ENCODE data around the gene MBP. TPM values are rescaled to one million over a fixed set of nuclear protein-coding genes. Genes with fewer than 3 reads are reported as not detected.

Gene MBP
- total and polyA plus RNA-seq, 10 of the 15 experiments (the other 5 are each of a cell fraction or from before 2014, with no cell fraction given), result 12.2 to 67.8 (median 42.1) TPM

DNA sequence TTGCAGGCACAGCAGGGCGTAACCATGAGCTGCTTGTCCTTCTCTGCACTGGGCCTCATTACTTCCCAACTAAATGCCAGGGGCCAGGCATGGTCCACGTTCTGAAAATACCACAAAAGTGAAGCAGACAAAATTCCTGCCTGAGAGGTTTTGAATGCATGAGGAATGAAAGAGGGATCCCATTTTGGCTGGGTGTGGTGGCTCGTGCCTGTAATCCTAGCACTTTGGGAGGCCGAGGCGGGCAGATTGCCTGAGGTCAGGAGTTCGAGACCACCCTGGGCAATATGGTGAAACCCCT lies 139.5 kb downstream of the MBP start:
- no peak overlapping the region for H2AFZ ChIP-seq (ENCODE audit: control insufficient read depth, low read depth, low read length)
- H3K4me2 ChIP-seq (ENCODE audit: control insufficient read depth, insufficient read depth), result no peak overlapping the region
- H3K79me2 ChIP-seq (ENCODE audit: control insufficient read depth, insufficient read depth, low read length), result no peaks in the 10 kb centered on the region
- H3K9me3 ChIP-seq (replicated peaks; ENCODE audit: control insufficient read depth, insufficient read depth, low read length), result no peaks in the 10 kb centered on the region
- no peak overlapping the region for H3K9ac ChIP-seq (ENCODE audit: control insufficient read depth, insufficient read depth, low read length)
- H3K27ac ChIP-seq (ENCODE audit: control insufficient read depth, insufficient read depth), result no peak overlapping the region
- RAD21 ChIA-PET (ENCODE audit: unreplicated experiment), result no interaction called here
- H3K27me3 ChIP-seq (replicated peaks in 1 of 2; ENCODE audit: control insufficient read depth in 2 of 2, insufficient read depth in 2 of 2, low read length in 1 of 2), result no peaks in the 10 kb centered on the region
- no TSS peak for BruUV-seq (replicated peaks)
- SMC1A ChIA-PET (ENCODE audit: uncharacterized antibody, unreplicated experiment), result no interaction called here
- peaks cover 9% of the 10 kb centered on the region; the same call in 1 of the 2 replicates for H3K4me1 ChIP-seq (ENCODE audit: control insufficient read depth, insufficient read depth, low read length)
- ATAC-seq (no peak), FAIRE-seq (no peak), DNase-seq (ENCODE audit: low read depth, low spot score) (no peak)
- no peaks in the 10 kb centered on the region for H4K20me1 ChIP-seq (ENCODE audit: control insufficient read depth, insufficient read depth)
- in situ Hi-C loops (cut with MboI) (no loop called here), intact Hi-C loops (cut with micrococcal nuclease; ENCODE audit: unreplicated experiment) (no loop called here)
- POLR2A ChIA-PET, result no interaction called here
- CTCF ChIA-PET, result interaction anchor here (1.0 to 1.2 kb wide), 2 partner anchors 11 to 71 kb away, joined by 3 to 4 read pairs; no protein-coding TSS in a partner anchor
- no peak overlapping the region for H3K4me3 ChIP-seq
- no peaks in the 10 kb centered on the region for H3K36me3 ChIP-seq (ENCODE audit: control insufficient read depth in 2 of 2, insufficient read depth in 2 of 2, low read length in 1 of 2)
- TF ChIP-seq, protein P1, sequence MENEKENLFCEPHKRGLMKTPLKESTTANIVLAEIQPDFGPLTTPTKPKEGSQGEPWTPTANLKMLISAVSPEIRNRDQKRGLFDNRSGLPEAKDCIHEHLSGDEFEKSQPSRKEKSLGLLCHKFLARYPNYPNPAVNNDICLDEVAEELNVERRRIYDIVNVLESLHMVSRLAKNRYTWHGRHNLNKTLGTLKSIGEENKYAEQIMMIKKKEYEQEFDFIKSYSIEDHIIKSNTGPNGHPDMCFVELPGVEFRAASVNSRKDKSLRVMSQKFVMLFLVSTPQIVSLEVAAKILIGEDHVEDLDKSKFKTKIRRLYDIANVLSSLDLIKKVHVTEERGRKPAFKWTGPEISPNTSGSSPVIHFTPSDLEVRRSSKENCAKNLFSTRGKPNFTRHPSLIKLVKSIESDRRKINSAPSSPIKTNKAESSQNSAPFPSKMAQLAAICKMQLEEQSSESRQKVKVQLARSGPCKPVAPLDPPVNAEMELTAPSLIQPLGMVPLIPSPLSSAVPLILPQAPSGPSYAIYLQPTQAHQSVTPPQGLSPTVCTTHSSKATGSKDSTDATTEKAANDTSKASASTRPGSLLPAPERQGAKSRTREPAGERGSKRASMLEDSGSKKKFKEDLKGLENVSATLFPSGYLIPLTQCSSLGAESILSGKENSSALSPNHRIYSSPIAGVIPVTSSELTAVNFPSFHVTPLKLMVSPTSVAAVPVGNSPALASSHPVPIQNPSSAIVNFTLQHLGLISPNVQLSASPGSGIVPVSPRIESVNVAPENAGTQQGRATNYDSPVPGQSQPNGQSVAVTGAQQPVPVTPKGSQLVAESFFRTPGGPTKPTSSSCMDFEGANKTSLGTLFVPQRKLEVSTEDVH (IDR thresholded peaks at IDR 0.05; ENCODE audit: low read depth, partially characterized antibody), result no peak
- no peak for TF ChIP-seq SMAD1 (IDR thresholded peaks at IDR 0.05; ENCODE audit: low read depth, partially characterized antibody)
- TF ChIP-seq RB1 (IDR thresholded peaks at IDR 0.05; ENCODE audit: borderline replicate concordance), result no peak
- no peak for TF ChIP-seq EGR1 (IDR thresholded peaks at IDR 0.05; ENCODE audit: borderline replicate concordance in 1 of 2, low read depth in 2 of 2, low read length in 2 of 2)
- TF ChIP-seq, protein P2, sequence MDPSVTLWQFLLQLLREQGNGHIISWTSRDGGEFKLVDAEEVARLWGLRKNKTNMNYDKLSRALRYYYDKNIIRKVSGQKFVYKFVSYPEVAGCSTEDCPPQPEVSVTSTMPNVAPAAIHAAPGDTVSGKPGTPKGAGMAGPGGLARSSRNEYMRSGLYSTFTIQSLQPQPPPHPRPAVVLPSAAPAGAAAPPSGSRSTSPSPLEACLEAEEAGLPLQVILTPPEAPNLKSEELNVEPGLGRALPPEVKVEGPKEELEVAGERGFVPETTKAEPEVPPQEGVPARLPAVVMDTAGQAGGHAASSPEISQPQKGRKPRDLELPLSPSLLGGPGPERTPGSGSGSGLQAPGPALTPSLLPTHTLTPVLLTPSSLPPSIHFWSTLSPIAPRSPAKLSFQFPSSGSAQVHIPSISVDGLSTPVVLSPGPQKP (IDR thresholded peaks at IDR 0.05; ENCODE audit: low read depth, low read length), result no peak
- no peak for TF ChIP-seq ESRRA (IDR thresholded peaks at IDR 0.05; ENCODE audit: low read length)
- TF ChIP-seq, protein P3, sequence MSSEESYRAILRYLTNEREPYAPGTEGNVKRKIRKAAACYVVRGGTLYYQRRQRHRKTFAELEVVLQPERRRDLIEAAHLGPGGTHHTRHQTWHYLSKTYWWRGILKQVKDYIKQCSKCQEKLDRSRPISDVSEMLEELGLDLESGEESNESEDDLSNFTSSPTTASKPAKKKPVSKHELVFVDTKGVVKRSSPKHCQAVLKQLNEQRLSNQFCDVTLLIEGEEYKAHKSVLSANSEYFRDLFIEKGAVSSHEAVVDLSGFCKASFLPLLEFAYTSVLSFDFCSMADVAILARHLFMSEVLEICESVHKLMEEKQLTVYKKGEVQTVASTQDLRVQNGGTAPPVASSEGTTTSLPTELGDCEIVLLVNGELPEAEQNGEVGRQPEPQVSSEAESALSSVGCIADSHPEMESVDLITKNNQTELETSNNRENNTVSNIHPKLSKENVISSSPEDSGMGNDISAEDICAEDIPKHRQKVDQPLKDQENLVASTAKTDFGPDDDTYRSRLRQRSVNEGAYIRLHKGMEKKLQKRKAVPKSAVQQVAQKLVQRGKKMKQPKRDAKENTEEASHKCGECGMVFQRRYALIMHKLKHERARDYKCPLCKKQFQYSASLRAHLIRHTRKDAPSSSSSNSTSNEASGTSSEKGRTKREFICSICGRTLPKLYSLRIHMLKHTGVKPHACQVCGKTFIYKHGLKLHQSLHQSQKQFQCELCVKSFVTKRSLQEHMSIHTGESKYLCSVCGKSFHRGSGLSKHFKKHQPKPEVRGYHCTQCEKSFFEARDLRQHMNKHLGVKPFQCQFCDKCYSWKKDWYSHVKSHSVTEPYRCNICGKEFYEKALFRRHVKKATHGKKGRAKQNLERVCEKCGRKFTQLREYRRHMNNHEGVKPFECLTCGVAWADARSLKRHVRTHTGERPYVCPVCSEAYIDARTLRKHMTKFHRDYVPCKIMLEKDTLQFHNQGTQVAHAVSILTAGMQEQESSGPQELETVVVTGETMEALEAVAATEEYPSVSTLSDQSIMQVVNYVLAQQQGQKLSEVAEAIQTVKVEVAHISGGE (CRISPR knock-in tag; IDR thresholded peaks at IDR 0.05), result no peak
- TF ChIP-seq TARDBP (IDR thresholded peaks at IDR 0.05; ENCODE audit: borderline replicate concordance), result no peak
- no peak for TF ChIP-seq NR2F1 (conservative IDR thresholded peaks at IDR 0.05)
- WGBS (ENCODE audit: insufficient coverage, insufficient replicate concordance, low lambda C conversion rate, missing lambda C conversion rate), result 81% methylated on average over 6 of the region's 6 CpGs

All from GM12878 (cell line).